A549 treated with RU486 at 1 μM for 4 hours (cell line): ENCODE data around the gene ZSCAN1. TPM values are rescaled to one million over a fixed set of nuclear protein-coding genes. Genes with fewer than 3 reads are reported as not detected.

Source experiments
- total RNA-seq: library from RNA; stranded (reverse); fragments of 200-300 nt; extraction: Qiagen RNA extraction; gene quantifications from 5 replicates; pipeline ENCODE4 v1.2.3, GENCODE V29; 2022; ENCODE audit warnings: low read depth

Gene ZSCAN1
- total RNA-seq: not detected in 5 replicates

GRCh38 chr19:58033741-58034476, at the start of gene ZSCAN1:
ZSCAN1 (plus strand) TSS chr19:58034025; CDS start chr19:58037837, 3,812 bp downstream.

GRCh38 chr19:58002384-58003173, 31.2 kb upstream of the ZSCAN1 start, which contains the start of gene ZNF606:
ZNF606 (minus strand) TSS chr19:58002820; CDS start chr19:58001319, 1,501 bp downstream.

GRCh38 chr19:58059003-58059670, 25.3 kb downstream of the ZSCAN1 start, which contains the start of gene ZNF135:
ZNF135 (plus strand) TSS chr19:58059282; CDS start chr19:58060003, 721 bp downstream.

GRCh38 chr19:58097781-58098681, 64.2 kb downstream of the ZSCAN1 start, which contains the start of gene ZSCAN18:
ZSCAN18 (minus strand) TSS chr19:58098231; CDS start chr19:58090267, 7,964 bp downstream.

Other genes starting within 250 kb of the ZSCAN1 start
- gene ZNF552, start 219.1 kb upstream of the ZSCAN1 start, total RNA-seq: 4.5 to 6.3 TPM (median 5.4 TPM) in 5 replicates
- 7.5 to 11.4 TPM (median 8.0 TPM) in 5 replicates for gene ZNF587B, start 203.7 kb upstream of the ZSCAN1 start, total RNA-seq
- 4.8 to 7.8 TPM (median 6.4 TPM) in 5 replicates for gene ZNF587, start 184.2 kb upstream of the ZSCAN1 start, total RNA-seq
- gene ZNF814, start 145.0 kb upstream of the ZSCAN1 start, total RNA-seq: 1.8 to 2.6 TPM (median 2.5 TPM) in 5 replicates
- 2.5 to 4.8 TPM (median 4.1 TPM) in 5 replicates for gene ZNF417, start 117.4 kb upstream of the ZSCAN1 start, total RNA-seq
- gene ZNF418, start 98.6 kb upstream of the ZSCAN1 start, total RNA-seq: 0.74 to 1.7 TPM (median 0.82 TPM) in 5 replicates
- 1.2 to 1.8 TPM (median 1.3 TPM) in 5 replicates for gene ZNF256, start 86.3 kb upstream of the ZSCAN1 start, total RNA-seq
- gene C19orf18, start 59.5 kb upstream of the ZSCAN1 start, total RNA-seq: 0.15 TPM in 1 of 5 replicates, not detected in the others
- gene ZNF606, start 31.2 kb upstream of the ZSCAN1 start, total RNA-seq: 1.3 to 3.0 TPM (median 2.7 TPM) in 5 replicates
- gene ZNF135, start 25.3 kb downstream of the ZSCAN1 start, total RNA-seq: not detected in 5 replicates
- gene ZSCAN18, start 64.2 kb downstream of the ZSCAN1 start, total RNA-seq: 2.2 to 2.8 TPM (median 2.3 TPM) in 5 replicates
- gene ZNF329, start 116.8 kb downstream of the ZSCAN1 start, total RNA-seq: 2.6 to 3.4 TPM (median 3.0 TPM) in 5 replicates
- gene ZNF274, start 149.0 kb downstream of the ZSCAN1 start, total RNA-seq: 11.6 to 15.7 TPM (median 13.2 TPM) in 5 replicates
- 16.8 to 28.0 TPM (median 18.4 TPM) in 5 replicates for gene ZNF544, start 194.9 kb downstream of the ZSCAN1 start, total RNA-seq
- gene ZNF8, start 244.9 kb downstream of the ZSCAN1 start, total RNA-seq: 0.92 to 1.4 TPM (median 1.2 TPM) in 5 replicates